WTC11 (cell line): ENCODE results near the gene ST6GALNAC6. TPM values are rescaled to one million over a fixed set of nuclear protein-coding genes. Genes with fewer than 3 reads are reported as not detected.

Experiments used
- ATAC-seq: fragments of 200-7000 bp; cut with Tn5 transposase; 2 replicates; pipeline ENCODE4 v1.10.0; 2021; ENCODE audit warnings: mild to moderate bottlenecking, moderate library complexity
- CTCF ChIA-PET: fragments of 300-600 bp; sonication (Branson Sonifier 250); formaldehyde crosslinking; loops from one replicate; lab custom pipeline; 2021; ENCODE audit warnings: antibody characterized with exemption; lab: Charles Lee
- POLR2A ChIA-PET: fragments of 350-600 bp; sonication (Branson Sonifier 250); formaldehyde crosslinking; loops from one replicate; lab custom pipeline; 2021; ENCODE audit warnings: antibody characterized with exemption; lab: Charles Lee
- DNase-seq: peaks from one replicate; pipeline ENCODE4 v3.0.0; 2021; ENCODE audit warnings: low spot score
- H3K27ac Mint-ChIP-seq: 2 replicates; pipeline ENCODE4 v1.8.0; 2021; ENCODE audit warnings: mixed read lengths
- H3K27me3 Mint-ChIP-seq: 2 replicates; pipeline ENCODE4 v1.8.0; 2021; ENCODE audit warnings: low read depth, mild to moderate bottlenecking, moderate library complexity, mixed read lengths
- H3K36me3 Mint-ChIP-seq: 2 replicates; pipeline ENCODE4 v1.8.0; 2021; ENCODE audit warnings: mixed read lengths
- H3K4me1 Mint-ChIP-seq: 2 replicates; pipeline ENCODE4 v1.8.0; 2022; ENCODE audit warnings: mixed read lengths
- H3K4me3 Mint-ChIP-seq: 2 replicates; pipeline ENCODE4 v1.8.0; 2021; ENCODE audit warnings: mild to moderate bottlenecking, moderate library complexity, mixed read lengths
- H3K9me3 Mint-ChIP-seq: 2 replicates; pipeline ENCODE4 v1.8.0; 2021; ENCODE audit warnings: mixed read lengths
- ATF3 ChIP-seq: sonication (generic); formaldehyde crosslinking; conservative IDR thresholded peaks from 2 replicates; pipeline ENCODE4 v1.8.1; 2022; ENCODE audit warnings: mild to moderate bottlenecking, missing genetic modification reagents
- CBFB ChIP-seq: sonication (generic); formaldehyde crosslinking; IDR thresholded peaks from 2 replicates; pipeline ENCODE4 v1.8.1; 2022; ENCODE audit warnings: mild to moderate bottlenecking, low read depth, missing genetic modification reagents
- ERG ChIP-seq: fragments of 250-450 bp; sonication (Bioruptor Pico); IDR thresholded peaks from 2 replicates; pipeline ENCODE4 v1.8.0; 2021; ENCODE audit warnings: mild to moderate bottlenecking
- IRF2 ChIP-seq: sonication (generic); formaldehyde crosslinking; IDR thresholded peaks from 2 replicates; pipeline ENCODE4 v1.8.0; 2022; ENCODE audit warnings: low read depth, missing genetic modification reagents, borderline replicate concordance
- MYBL2 ChIP-seq: sonication (generic); formaldehyde crosslinking; IDR thresholded peaks from 2 replicates; pipeline ENCODE4 v1.8.1; 2023; ENCODE audit warnings: mild to moderate bottlenecking, moderate library complexity, missing genetic modification reagents
- NFE2L1 ChIP-seq: sonication (generic); formaldehyde crosslinking; IDR thresholded peaks from 2 replicates; pipeline ENCODE4 v1.8.1; 2023; ENCODE audit warnings: missing genetic modification reagents
- SMAD4 ChIP-seq: sonication (generic); formaldehyde crosslinking; IDR thresholded peaks from 2 replicates; pipeline ENCODE4 v1.8.0; 2022; ENCODE audit warnings: mild to moderate bottlenecking, missing genetic modification reagents
- SOX15 ChIP-seq: fragments of 250-450 bp; sonication (Bioruptor Pico); IDR thresholded peaks from 2 replicates; pipeline ENCODE4 v1.9.0; 2021; ENCODE audit warnings: mild to moderate bottlenecking
- SP1 ChIP-seq: sonication (generic); formaldehyde crosslinking; conservative IDR thresholded peaks from 2 replicates; pipeline ENCODE4 v1.8.1; 2022; ENCODE audit warnings: missing genetic modification reagents
- TEAD1 ChIP-seq: sonication (generic); formaldehyde crosslinking; IDR thresholded peaks from 2 replicates; pipeline ENCODE4 v1.8.0; 2022; ENCODE audit warnings: mild to moderate bottlenecking, missing genetic modification reagents
- TP53 ChIP-seq: sonication (generic); formaldehyde crosslinking; IDR thresholded peaks from 2 replicates; pipeline ENCODE4 v1.8.1; 2023; ENCODE audit warnings: mild to moderate bottlenecking, missing genetic modification reagents
- ZMAT4 ChIP-seq: fragments of 250-450 bp; sonication (Bioruptor Pico); IDR thresholded peaks from 2 replicates; pipeline ENCODE4 v1.9.0; 2021; ENCODE audit warnings: mild to moderate bottlenecking
- ZNF281 ChIP-seq: sonication (generic); formaldehyde crosslinking; IDR thresholded peaks from 2 replicates; pipeline ENCODE4 v1.8.0; 2023; ENCODE audit warnings: mild to moderate bottlenecking, missing genetic modification reagents
- ZNF423 ChIP-seq: fragments of 250-450 bp; sonication (Bioruptor Pico); IDR thresholded peaks from 2 replicates; pipeline ENCODE4 v2.1.2; 2022; ENCODE audit warnings: mild to moderate bottlenecking, moderate library complexity
- total RNA-seq: library from RNA; stranded (reverse); gene quantifications from 3 replicates; pipeline ENCODE4 v1.2.3, GENCODE V29; 2021
- TF ChIP-seq, protein P1 (sequence below): sonication (generic); formaldehyde crosslinking; IDR thresholded peaks from 2 replicates; pipeline ENCODE4 v1.8.1; 2023; ENCODE audit warnings: mild to moderate bottlenecking, missing genetic modification reagents, borderline replicate concordance
- TF ChIP-seq, protein P2 (sequence below): sonication (generic); formaldehyde crosslinking; IDR thresholded peaks from 2 replicates; pipeline ENCODE4 v1.8.1; 2022; ENCODE audit warnings: mild to moderate bottlenecking, missing genetic modification reagents, moderate library complexity, borderline replicate concordance
- TF ChIP-seq, protein P3 (sequence below): fragments of 250-450 bp; sonication (Bioruptor Pico); IDR thresholded peaks from 2 replicates; pipeline ENCODE4 v2.1.2; 2022; ENCODE audit warnings: mild to moderate bottlenecking, moderate library complexity

ST6GALNAC6 gene
- total RNA-seq, 1 experiment from 2014 or later, result 47.5 TPM

DNA sequence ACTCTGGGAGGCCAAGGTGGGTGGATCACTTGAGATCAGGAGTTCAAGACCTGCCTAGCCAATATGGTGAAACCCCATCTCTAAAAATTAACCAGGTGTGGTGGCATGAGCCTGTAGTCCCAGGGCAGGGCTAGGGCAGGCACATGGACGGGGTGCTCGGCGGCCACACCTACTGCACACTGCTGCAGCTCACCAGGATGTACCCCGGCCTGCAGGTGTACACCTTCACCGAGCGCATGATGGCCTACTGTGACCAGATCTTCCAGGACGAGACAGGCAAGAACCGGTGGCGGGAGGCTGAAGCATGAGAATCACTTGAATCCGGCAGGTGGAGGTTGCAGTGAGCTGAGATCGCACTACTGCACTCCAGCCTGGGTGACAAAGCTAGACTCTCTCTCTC, 14.3 kb upstream of the ST6GALNAC6 start:
- Mint-ChIP-seq H3K27me3 (no peaks in the 10 kb centered on the region; the same call in 1 of the 2 replicates), H3K36me3 (peaks cover 6% of the 10 kb centered on the region; the same call in 1 of the 2 replicates), H3K9me3 (no peaks in the 10 kb centered on the region), H3K27ac (no peak overlapping the region), H3K4me1 (peaks cover 19% of the 10 kb centered on the region), H3K4me3 (no peak overlapping the region)
- ATAC-seq, result no peak
- TF ChIP-seq SOX15 (CRISPR knock-in tag) (no peak), TP53 (CRISPR knock-in tag) (no peak), SMAD4 (CRISPR knock-in tag) (no peak), ZNF423 (CRISPR knock-in tag) (no peak), SP1 (CRISPR knock-in tag) (no peak), ZMAT4 (CRISPR knock-in tag) (no peak)
- POLR2A ChIA-PET, result no interaction called here
- DNase-seq, result no peak
- CTCF ChIA-PET, result no interaction called here

DNA sequence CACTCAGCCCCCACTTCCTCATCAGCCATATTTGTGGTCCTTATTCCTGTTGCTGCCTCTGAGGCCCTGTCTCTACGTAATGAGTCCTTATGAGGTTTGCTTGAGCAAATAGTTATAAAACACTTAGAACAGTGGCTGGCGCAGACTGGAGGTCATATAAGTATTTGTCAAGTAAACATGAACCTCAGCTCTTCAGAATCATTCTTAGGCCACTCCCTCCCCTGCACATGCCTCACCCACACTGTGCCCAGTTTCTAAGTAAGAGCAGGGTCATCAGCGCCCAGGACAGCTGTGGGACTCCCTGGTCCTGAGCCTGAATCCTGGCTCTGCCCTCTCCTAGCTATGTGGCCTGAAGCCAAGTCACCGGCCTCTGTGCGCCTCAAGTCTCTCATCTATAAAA, 13.5 kb upstream of the ST6GALNAC6 start:
- no peaks in the 10 kb centered on the region for H3K9me3 Mint-ChIP-seq
- H3K4me1 Mint-ChIP-seq, result peaks cover 11% of the 10 kb centered on the region
- CTCF ChIA-PET, result no interaction called here
- ATAC-seq, result no peak
- no peaks in the 10 kb centered on the region; the same call in 1 of the 2 replicates for H3K27me3 Mint-ChIP-seq
- TF ChIP-seq SP1 (CRISPR knock-in tag), result no peak
- no peak for TF ChIP-seq CBFB (CRISPR knock-in tag)
- no peak for TF ChIP-seq ERG (CRISPR knock-in tag)
- no peak for TF ChIP-seq TP53 (CRISPR knock-in tag)
- DNase-seq, result no peak
- no peak overlapping the region for H3K27ac Mint-ChIP-seq
- H3K36me3 Mint-ChIP-seq, result peaks cover 6% of the 10 kb centered on the region; the same call in 1 of the 2 replicates
- no peak overlapping the region for H3K4me3 Mint-ChIP-seq
- POLR2A ChIA-PET, result no interaction called here

DNA sequence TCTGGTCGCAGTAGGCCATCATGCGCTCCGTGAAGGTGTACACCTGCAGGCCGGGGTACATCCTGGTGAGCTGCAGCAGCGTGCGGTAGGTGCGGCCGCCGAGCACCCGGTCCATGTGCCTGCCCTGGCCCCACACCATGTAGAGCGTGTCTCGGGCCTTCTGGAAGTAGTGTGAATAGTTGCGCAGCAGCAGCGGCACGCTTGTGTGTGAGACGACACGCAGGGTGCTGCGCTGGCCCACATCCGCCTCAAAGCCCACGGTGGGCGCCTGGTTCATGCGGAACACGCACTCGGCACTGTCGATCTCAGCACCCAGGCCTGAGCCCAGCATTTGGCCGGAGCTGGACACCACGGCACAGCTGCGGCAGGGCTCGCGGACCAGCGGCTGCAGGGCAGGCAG, 12.9 kb upstream of the ST6GALNAC6 start:
- POLR2A ChIA-PET, result no interaction called here
- ATAC-seq, result no peak

More for the DNA sequence above, 12.9 kb upstream of the ST6GALNAC6 start:
- DNase-seq, result no peak
- no peak overlapping the region for H3K4me3 Mint-ChIP-seq
- no peaks in the 10 kb centered on the region; the same call in 1 of the 2 replicates for H3K27me3 Mint-ChIP-seq
- peaks cover 6% of the 10 kb centered on the region; the same call in 1 of the 2 replicates for H3K36me3 Mint-ChIP-seq
- peaks cover 7% of the 10 kb centered on the region for H3K4me1 Mint-ChIP-seq
- H3K27ac Mint-ChIP-seq, result no peak overlapping the region
- CTCF ChIA-PET, result no interaction called here
- TF ChIP-seq NFE2L1 (CRISPR knock-in tag), result no peak
- TF ChIP-seq, protein P1, sequence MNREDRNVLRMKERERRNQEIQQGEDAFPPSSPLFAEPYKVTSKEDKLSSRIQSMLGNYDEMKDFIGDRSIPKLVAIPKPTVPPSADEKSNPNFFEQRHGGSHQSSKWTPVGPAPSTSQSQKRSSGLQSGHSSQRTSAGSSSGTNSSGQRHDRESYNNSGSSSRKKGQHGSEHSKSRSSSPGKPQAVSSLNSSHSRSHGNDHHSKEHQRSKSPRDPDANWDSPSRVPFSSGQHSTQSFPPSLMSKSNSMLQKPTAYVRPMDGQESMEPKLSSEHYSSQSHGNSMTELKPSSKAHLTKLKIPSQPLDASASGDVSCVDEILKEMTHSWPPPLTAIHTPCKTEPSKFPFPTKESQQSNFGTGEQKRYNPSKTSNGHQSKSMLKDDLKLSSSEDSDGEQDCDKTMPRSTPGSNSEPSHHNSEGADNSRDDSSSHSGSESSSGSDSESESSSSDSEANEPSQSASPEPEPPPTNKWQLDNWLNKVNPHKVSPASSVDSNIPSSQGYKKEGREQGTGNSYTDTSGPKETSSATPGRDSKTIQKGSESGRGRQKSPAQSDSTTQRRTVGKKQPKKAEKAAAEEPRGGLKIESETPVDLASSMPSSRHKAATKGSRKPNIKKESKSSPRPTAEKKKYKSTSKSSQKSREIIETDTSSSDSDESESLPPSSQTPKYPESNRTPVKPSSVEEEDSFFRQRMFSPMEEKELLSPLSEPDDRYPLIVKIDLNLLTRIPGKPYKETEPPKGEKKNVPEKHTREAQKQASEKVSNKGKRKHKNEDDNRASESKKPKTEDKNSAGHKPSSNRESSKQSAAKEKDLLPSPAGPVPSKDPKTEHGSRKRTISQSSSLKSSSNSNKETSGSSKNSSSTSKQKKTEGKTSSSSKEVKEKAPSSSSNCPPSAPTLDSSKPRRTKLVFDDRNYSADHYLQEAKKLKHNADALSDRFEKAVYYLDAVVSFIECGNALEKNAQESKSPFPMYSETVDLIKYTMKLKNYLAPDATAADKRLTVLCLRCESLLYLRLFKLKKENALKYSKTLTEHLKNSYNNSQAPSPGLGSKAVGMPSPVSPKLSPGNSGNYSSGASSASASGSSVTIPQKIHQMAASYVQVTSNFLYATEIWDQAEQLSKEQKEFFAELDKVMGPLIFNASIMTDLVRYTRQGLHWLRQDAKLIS, result no peak
- no peak for TF ChIP-seq ZNF281
- TF ChIP-seq, protein P2, sequence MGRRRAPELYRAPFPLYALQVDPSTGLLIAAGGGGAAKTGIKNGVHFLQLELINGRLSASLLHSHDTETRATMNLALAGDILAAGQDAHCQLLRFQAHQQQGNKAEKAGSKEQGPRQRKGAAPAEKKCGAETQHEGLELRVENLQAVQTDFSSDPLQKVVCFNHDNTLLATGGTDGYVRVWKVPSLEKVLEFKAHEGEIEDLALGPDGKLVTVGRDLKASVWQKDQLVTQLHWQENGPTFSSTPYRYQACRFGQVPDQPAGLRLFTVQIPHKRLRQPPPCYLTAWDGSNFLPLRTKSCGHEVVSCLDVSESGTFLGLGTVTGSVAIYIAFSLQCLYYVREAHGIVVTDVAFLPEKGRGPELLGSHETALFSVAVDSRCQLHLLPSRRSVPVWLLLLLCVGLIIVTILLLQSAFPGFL (CRISPR knock-in tag), result no peak
- no peak for TF ChIP-seq TEAD1 (CRISPR knock-in tag)
- no peak for TF ChIP-seq SP1 (CRISPR knock-in tag)
- no peak for TF ChIP-seq SOX15 (CRISPR knock-in tag)
- TF ChIP-seq MYBL2, result no peak
- no peak for TF ChIP-seq IRF2
- TF ChIP-seq, protein P3, sequence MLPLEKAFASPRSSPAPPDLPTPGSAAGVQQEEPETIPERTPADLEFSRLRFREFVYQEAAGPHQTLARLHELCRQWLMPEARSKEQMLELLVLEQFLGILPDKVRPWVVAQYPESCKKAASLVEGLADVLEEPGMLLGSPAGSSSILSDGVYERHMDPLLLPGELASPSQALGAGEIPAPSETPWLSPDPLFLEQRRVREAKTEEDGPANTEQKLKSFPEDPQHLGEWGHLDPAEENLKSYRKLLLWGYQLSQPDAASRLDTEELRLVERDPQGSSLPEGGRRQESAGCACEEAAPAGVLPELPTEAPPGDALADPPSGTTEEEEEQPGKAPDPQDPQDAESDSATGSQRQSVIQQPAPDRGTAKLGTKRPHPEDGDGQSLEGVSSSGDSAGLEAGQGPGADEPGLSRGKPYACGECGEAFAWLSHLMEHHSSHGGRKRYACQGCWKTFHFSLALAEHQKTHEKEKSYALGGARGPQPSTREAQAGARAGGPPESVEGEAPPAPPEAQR (CRISPR knock-in tag), result no peak
- TF ChIP-seq ATF3 (CRISPR knock-in tag), result no peak
- no peaks in the 10 kb centered on the region for H3K9me3 Mint-ChIP-seq
